GM15510 (cell line): ENCODE measurements around the gene ALDH3B2.

ENCODE experiments used
- POLR2A ChIP-seq: IDR thresholded peaks from 3 replicates; pipeline ENCODE4 v1.6.1; 2011; ENCODE audit warnings: borderline replicate concordance; ENCODE audit not compliant: insufficient read length; ENCODE audit errors: extremely low read depth

The ALDH3B2 gene

GRCh38 chr11:67662835-67663531 lies 11.4 kb downstream of the ALDH3B2 start:
- TF ChIP-seq POLR2A = no peak

- no peak for TF ChIP-seq POLR2A
Measured at GRCh38 chr11:67662142-67662834, 12.1 kb downstream of the ALDH3B2 start.

GRCh38 chr11:67657300-67657699 lies 17.1 kb downstream of the ALDH3B2 start:
- no peak for TF ChIP-seq POLR2A

- no peak for TF ChIP-seq POLR2A
Measured at GRCh38 chr11:67656278-67656922, 18.0 kb downstream of the ALDH3B2 start.

- no peak for TF ChIP-seq POLR2A
Measured at GRCh38 chr11:67654225-67654624, 20.2 kb downstream of the ALDH3B2 start.

GRCh38 chr11:67652965-67653845 lies 21.2 kb downstream of the ALDH3B2 start:
- no peak for TF ChIP-seq POLR2A

GRCh38 chr11:67651976-67652781 lies 22.2 kb downstream of the ALDH3B2 start:
- TF ChIP-seq POLR2A = no peak

- peak; percentile 64 for TF ChIP-seq POLR2A
Measured at GRCh38 chr11:67649634-67650510, 24.6 kb downstream of the ALDH3B2 start.

GRCh38 chr11:67648796-67649613 lies 25.4 kb downstream of the ALDH3B2 start:
- peak; percentile 14 for TF ChIP-seq POLR2A

GRCh38 chr11:67648140-67648795 lies 26.2 kb downstream of the ALDH3B2 start:
- TF ChIP-seq POLR2A = peak; percentile 25

GRCh38 chr11:67647471-67647870 lies 27.0 kb downstream of the ALDH3B2 start:
- no peak for TF ChIP-seq POLR2A
